Ascending aorta (tissue), 2 donors: ENCODE results near the gene FOLR2. TPM values are rescaled to one million over a fixed set of nuclear protein-coding genes. Genes with fewer than 3 reads are reported as not detected.
"Not testable (repeated sequence)": the region's sequence is repeated elsewhere in the genome, so short reads cannot be mapped to it uniquely, and the experiment has no call there.

Source experiments
- DNase-seq, 2 donors: peaks; one replicate each; pipeline ENCODE4 v3.0.0-alpha.2; 2019; ENCODE audit warnings: low spot score in 2 of 2
- H3K27ac ChIP-seq, 2 donors: fragments of 200-600 bp; sonication (generic); one replicate each; pipeline ENCODE4 v1.5.1; 2016 to 2017; ENCODE audit warnings: mild to moderate bottlenecking in 1 of 2
- H3K27me3 ChIP-seq: fragments of 200-600 bp; sonication (generic); one replicate; pipeline ENCODE4 v1.5.1; 2017
- H3K36me3 ChIP-seq, 2 donors: fragments of 200-600 bp; sonication (generic); one replicate each; pipeline ENCODE4 v1.5.1; 2016
- H3K4me1 ChIP-seq, 2 donors: fragments of 200-600 bp; sonication (generic); one replicate each; pipeline ENCODE4 v1.5.1; 2016 to 2017; ENCODE audit warnings: mild to moderate bottlenecking in 1 of 2
- H3K4me3 ChIP-seq, 2 donors: fragments of 200-600 bp; sonication (generic); one replicate each; pipeline ENCODE4 v1.5.1; 2016 to 2017; ENCODE audit warnings: mild to moderate bottlenecking in 1 of 2
- H3K9me3 ChIP-seq, 2 donors: fragments of 200-600 bp; sonication (generic); one replicate each; pipeline ENCODE4 v1.5.1; 2016
- CTCF ChIP-seq, 3 experiments: fragments of 200-600 bp in 2 of 3; fragments of 450-650 bp in 1 of 3; sonication (generic) in 2 of 3; IDR thresholded peaks; one replicate each; pipeline ENCODE4 v1.5.1; 2016 to 2019; ENCODE audit warnings: antibody characterized with exemption in 3 of 3, mild to moderate bottlenecking in 1 of 3, moderate library complexity in 1 of 3
- intact Hi-C: fragments of 100-400 bp; cut with DNase I; formaldehyde crosslinking; loops from one replicate; pipeline ENCODE4 v1.15.1; 2023
- total RNA-seq: library from RNA; depleted of rRNA; stranded (reverse); fragments of >200 nt; gene quantifications from one replicate; pipeline ENCODE4 v1.1.0, GENCODE V29; 2016

Gene FOLR2
- total RNA-seq, 1 donor from 2014 or later = 34.5 TPM

DNA sequence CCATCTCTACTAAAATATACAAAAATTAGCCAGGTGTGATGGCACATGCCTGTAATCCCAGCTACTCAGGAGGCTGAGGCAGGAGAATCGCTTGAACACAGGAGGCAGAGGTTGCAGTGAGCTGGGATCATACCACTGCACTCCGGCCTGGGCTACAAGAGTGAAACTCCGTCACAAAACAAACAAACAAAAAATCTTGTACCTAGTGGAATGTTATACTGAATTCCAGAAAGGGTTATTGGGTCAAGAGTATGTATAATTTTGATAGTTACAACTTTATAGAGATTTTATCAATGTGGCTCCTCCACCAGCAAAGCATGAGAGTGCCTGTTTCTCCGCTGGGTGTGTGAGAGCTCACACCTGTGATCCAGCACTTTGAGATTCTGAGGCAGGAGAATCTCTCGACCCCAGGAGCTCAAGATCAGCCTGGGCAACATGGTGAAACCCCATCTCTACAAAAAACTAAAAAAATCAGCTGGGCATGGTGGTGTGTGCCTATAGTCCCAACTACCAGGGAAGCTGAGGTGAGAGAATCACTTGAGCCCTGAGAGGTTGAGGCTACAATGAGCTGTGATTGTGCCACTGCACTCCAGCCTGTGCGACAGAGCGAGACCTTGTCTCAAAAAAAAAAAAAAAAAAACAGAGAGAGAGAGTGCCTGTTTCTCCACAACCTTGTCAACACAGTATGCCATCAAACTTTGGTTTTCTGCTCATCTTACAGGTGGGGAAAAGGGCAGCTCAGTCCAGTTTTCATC lies 37.4 kb upstream of the FOLR2 start:
- Histone ChIP-seq H3K27me3 (no peaks in the 10 kb centered on the region), H3K9me3 (no peaks in the 10 kb centered on the region), H3K36me3 (no peaks in the 10 kb centered on the region), H3K4me1 (no peaks in the 10 kb centered on the region), H3K4me3 (no peak overlapping the region), H3K27ac (no peak overlapping the region)
- no peak for TF ChIP-seq CTCF (IDR thresholded peaks at IDR 0.05)
- intact Hi-C loops = no loop called here
- no peak for DNase-seq

- intact Hi-C loops = no loop called here
- no peak for TF ChIP-seq CTCF (IDR thresholded peaks at IDR 0.05)
- Histone ChIP-seq H3K27ac (no peak overlapping the region), H3K4me1 (no peaks in the 10 kb centered on the region), H3K4me3 (no peak overlapping the region), H3K27me3 (no peaks in the 10 kb centered on the region), H3K36me3 (no peaks in the 10 kb centered on the region), H3K9me3 (no peaks in the 10 kb centered on the region)
- no peak for DNase-seq
Measured at GRCh38 chr11:72179804-72180396, 36.7 kb upstream of the FOLR2 start.

DNA sequence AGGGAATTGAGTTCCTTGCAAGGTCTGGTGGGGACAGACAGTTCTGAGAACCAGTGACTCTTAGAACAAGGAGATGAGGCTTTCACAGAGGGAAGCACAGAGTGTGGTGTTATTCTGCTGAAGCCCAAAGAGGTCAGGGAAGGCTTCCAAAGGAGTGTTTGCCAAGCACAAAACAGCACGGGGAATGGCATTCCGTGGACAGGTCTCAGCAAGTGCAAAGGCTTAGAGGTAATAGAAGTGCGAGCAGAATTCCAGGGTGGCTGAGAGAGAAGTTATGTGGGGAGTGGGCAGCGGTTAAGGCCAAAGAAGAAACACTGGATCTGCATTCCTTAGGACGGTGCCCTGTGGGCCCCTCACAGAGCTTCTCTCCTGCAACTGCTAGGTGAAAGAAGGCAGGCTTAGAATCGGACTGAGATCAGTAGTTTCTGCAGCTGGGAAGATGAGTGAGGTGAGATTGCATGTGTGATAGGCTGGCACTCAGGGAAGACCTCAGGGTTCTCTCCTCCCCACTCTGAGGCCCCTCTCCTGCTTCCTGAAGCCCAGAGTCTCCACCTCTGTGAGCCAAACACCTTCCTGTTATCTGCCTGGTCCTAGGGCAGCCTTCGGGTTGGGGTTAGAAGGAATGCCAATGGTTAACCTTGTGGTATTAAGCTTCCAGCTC lies 35.6 kb upstream of the FOLR2 start:
- DNase-seq, H3K27ac ChIP-seq, intact Hi-C loops, H3K27me3 ChIP-seq, H3K9me3 ChIP-seq, H3K36me3 ChIP-seq, H3K4me3 ChIP-seq, H3K4me1 ChIP-seq: not testable (repeated sequence)

- intact Hi-C loops, H3K36me3 ChIP-seq, H3K9me3 ChIP-seq, H3K4me3 ChIP-seq, DNase-seq, H3K27me3 ChIP-seq, H3K27ac ChIP-seq, H3K4me1 ChIP-seq: not testable (repeated sequence)
Measured at GRCh38 chr11:72181553-72181958, 35.0 kb upstream of the FOLR2 start.

- H3K4me1 ChIP-seq = no peaks in the 10 kb centered on the region
- TF ChIP-seq CTCF (IDR thresholded peaks at IDR 0.05) = no peak
- no peak for DNase-seq
- H3K4me3 ChIP-seq = no peak overlapping the region
- H3K27me3 ChIP-seq = no peaks in the 10 kb centered on the region
- intact Hi-C loops = no loop called here
- H3K27ac ChIP-seq = no peak overlapping the region
- H3K36me3 ChIP-seq = no peaks in the 10 kb centered on the region
- no peaks in the 10 kb centered on the region for H3K9me3 ChIP-seq
Measured at GRCh38 chr11:72188267-72188666, 28.3 kb upstream of the FOLR2 start.

DNA sequence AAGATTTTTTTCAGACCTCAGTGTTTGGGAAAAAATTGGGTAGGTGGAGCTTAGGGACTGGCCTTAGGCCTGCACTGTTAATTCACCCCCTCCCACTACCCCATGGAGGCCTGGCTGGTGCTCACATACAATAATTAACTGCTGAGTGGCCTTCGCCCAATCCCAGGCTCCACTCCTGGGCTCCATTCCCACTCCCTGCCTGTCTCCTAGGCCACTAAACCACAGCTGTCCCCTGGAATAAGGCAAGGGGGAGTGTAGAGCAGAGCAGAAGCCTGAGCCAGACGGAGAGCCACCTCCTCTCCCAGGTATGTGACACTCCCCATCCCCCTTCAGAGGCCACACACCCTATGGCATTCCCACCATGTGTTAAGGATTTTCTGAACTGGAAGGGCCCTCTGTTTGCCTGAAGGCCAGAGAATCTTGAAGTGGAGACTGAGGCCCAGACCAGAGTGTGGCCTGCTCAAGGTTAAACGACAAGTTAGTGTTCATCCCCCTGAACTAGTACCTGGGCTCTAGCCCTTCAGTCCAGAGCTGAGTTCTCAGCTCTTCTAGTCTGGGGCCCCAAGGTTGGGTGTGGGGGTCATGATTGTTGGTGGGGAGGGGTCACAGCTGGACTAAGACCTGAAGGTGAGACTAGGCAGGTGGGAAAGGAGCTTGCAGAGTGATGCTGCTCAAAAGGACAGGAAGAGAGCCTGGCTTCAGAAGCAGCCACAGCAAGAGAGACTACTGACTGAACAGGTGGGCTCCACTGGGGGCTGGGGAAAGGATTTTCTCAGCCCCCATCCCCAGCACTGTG lies 26.9 kb upstream of the FOLR2 start:
- Histone ChIP-seq H3K4me1 (no peaks in the 10 kb centered on the region), H3K27ac (no peak overlapping the region), H3K9me3 (no peaks in the 10 kb centered on the region), H3K27me3 (no peaks in the 10 kb centered on the region), H3K4me3 (no peak overlapping the region), H3K36me3 (no peaks in the 10 kb centered on the region)
- DNase-seq = no peak
- intact Hi-C loops = no loop called here
- TF ChIP-seq CTCF (IDR thresholded peaks at IDR 0.05) = no peak
